DMS 273 (cell line): ENCODE measurements around the gene TBC1D16.
"Not testable (repeated sequence)": the region's sequence is repeated elsewhere in the genome, so short reads cannot be mapped to it uniquely, and the experiment has no call there.

ENCODE experiments used
- DNase-seq: peaks from one replicate; lab custom pipeline; 2025; ENCODE audit not compliant: unreplicated experiment; lab: John Stamatoyannopoulos, UW

The TBC1D16 gene

DNA sequence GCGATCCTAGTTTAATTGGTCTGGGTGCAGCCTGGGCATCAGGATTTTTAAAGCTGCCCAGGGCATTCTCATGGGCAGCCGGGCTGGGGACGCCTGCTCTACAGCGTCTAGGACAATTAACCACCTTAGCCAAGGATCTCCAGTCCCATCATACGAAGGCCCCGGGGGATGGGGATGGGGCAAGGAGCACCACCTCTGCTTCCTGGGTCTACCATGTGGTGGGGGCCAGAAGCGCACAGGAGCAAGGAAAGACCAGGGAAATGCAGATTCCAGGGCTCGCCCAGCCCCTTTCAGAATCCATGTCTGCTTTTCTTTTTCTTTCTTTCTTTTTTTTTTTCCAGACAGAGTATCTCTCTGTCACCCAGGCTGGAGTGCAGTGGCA lies 29.3 kb downstream of the TBC1D16 start:
- DNase-seq = no peak

GRCh38 chr17:80005360-80006338 lies 30.0 kb downstream of the TBC1D16 start:
- DNase-seq = peak; percentile 72

DNA sequence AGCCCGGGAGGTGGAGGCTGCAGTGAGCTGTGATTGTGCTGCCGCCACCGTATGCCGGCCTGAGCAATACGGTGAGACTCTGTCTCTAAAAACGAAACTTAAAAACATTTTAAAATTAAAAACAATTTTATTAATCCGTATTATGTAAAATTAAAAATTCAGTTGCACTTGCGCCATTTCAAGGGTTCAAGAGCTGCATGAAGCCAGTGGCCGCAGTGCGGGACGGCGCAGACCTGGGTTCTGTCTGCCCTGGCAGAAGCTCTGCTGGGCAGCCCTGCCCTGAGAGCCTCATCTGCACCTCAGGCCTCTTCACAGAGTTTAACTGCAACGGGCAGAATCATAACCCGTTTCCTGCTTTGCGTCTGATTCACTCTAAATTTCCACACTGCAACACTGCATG lies 31.7 kb downstream of the TBC1D16 start:
- no peak for DNase-seq

- DNase-seq = no peak
Measured at GRCh38 chr17:80002690-80003490, 32.8 kb downstream of the TBC1D16 start.

- no peak for DNase-seq
Measured at GRCh38 chr17:80002070-80002641, 33.5 kb downstream of the TBC1D16 start.

- peak; percentile 47 for DNase-seq
Measured at GRCh38 chr17:80000981-80001775, 34.5 kb downstream of the TBC1D16 start.

DNA sequence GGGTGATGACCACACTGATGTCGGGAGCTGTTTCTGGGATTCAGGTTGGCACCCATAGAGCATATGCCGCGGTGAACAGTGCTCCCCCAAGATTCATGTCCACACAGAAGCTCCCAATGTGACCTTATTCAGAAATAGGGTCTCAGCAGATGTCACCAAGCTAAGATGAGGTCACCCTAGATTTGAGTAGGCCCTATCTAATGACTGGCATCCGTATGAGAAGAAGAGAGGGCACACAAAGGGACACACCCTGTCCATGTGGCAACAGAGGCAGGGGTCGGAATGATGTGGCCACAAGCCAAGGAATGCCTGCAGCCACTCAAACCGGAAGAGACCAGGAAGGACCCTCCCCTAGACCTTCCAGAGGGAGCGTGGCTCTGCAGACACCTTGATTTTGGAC lies 35.5 kb downstream of the TBC1D16 start:
- no peak for DNase-seq

DNA sequence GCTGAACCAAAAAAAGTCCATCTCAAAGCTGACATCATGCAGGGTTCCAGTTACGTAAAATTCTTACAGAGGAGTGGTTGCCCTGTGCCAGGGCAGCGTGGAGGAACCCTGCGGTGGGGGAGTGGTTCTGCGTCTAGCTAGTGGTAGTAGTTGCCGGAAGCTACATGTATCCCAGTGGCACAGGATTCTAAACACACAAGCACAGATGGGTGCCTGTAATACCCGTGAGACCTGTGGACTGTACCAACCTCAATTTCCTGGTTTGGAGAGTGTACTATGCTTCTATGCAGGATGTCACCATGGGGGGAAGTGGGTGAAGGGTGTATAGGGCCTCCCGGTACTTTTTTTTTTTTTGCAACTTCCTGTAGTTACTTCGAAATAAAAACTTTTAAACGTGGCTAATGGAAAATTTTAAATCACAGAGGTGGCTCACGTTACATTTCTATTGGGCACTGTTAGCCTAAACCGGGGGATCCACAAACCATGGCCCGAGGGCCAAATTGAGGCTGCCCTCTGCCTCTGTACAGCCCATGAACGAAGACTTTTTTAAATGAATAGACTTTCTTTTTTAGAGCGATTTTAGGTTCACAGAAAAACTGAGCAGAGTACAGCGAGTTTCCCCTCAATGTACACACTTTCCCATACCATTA lies 38.5 kb downstream of the TBC1D16 start:
- no peak for DNase-seq

GRCh38 chr17:79996291-79996690 lies 39.4 kb downstream of the TBC1D16 start:
- no peak for DNase-seq

DNA sequence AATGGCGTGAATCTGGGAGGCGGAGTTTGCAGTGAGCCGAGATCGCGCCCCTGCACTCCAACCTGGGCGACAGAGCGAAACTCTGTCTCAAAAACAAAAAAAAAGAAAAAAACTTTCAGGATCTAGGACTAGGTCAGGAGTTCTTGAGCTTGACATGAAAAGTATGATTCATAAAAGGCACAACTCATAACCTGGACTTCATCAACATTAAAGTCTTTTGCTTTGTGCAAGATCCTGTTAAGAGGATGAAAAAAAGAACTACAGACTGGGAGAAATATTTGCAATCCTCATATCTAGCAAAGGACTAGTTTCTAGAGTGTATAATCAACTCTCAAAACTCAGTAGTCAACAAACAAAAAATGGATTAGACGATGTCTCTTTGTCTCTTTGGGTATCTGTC lies 40.0 kb downstream of the TBC1D16 start:
- no peak for DNase-seq

DNA sequence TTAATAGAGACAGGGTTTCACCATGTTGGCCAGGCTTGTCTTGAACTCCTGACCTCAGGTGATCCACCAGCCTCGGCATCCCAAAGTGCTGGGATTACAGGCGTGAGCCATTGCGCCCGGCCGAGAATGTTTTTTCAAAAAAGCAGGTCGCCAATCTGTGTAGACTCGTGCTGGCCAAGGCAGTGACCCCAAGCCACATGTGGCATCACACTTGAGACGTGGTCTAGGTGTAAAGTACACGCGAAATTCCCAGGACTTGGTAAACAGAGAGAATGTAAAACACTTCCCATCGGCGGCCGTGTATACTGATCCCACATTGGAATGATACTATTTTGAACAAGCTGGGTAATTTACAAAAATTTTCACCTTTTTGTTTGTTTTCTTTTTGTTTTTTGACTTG lies 41.1 kb downstream of the TBC1D16 start:
- DNase-seq = no peak

GRCh38 chr17:79994228-79994569 lies 41.5 kb downstream of the TBC1D16 start:
- DNase-seq = not testable (repeated sequence)

GRCh38 chr17:79993390-79994227 lies 42.1 kb downstream of the TBC1D16 start:
- DNase-seq = peak; percentile 82

GRCh38 chr17:79992649-79993389 lies 42.9 kb downstream of the TBC1D16 start:
- peak; percentile 51 for DNase-seq

DNA sequence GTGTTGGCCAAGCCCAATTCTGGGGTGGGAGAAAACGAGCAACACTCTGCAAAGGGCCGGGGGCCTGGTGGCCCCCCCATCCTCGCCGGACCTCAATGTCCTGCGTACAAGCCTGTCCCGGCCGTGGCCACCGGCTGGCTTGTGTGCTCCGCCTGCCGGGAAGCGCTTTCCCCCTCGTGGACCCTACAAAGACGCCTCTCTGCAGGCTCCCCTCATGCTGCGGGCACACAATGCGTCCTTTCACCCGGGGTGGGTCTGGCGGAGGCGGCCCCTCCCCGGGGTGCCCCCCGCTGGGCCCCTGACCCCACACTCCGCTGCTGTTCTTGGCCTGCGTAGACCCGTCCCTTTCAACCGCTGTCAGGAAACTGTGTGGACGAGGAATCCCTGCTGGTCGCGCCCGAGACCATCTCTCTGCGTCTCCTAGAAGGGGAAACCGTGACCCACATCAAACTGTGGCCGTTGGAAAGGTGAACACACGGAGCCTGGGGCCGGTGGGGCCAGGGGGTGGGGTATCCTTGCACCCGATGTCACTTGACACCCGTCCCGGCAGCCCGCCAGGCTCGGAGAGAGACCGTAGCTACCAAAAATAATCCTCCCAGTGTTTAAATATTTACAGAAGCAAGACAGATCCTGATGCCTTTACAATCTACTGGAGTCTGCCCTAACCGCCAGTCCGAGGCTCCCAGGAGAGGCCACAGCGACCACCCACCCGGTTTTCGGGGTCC lies 43.6 kb downstream of the TBC1D16 start:
- peak; percentile 82 for DNase-seq

GRCh38 chr17:79991140-79991923 lies 44.3 kb downstream of the TBC1D16 start:
- peak; percentile 95 for DNase-seq

DNA sequence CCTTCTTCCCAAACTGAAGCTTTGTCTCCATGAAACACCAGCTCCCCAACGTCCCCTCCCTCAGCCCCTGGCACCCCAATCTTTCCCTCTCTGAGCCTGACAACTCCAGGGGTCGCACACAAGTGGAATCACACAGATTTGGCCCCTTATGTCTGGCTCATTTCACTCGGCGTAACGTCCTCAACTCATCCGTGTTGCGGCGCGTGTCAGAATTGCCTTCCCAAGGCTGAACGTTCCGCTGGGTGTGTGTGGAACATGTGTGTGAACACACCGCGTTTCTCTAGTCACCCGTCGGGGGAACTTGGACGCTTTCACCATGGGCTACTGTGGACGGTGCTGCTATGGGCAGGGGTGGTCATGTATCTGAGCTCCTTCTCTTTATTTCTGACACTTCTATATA lies 45.0 kb downstream of the TBC1D16 start:
- DNase-seq = no peak
